Astrocyte of the hippocampus (primary cell): ENCODE measurements around the gene EXOC5.
"Not testable (repeated sequence)": the region's sequence is repeated elsewhere in the genome, so short reads cannot be mapped to it uniquely, and the experiment has no call there.

Experiments
- DNase-seq: peaks from one replicate; pipeline ENCODE4 v3.0.0; 2011; ENCODE audit warnings: low read depth, low spot score

EXOC5 gene

GRCh38 chr14:57259672-57260071, 9.0 kb downstream of the EXOC5 start:
- no peak for DNase-seq

- DNase-seq: not testable (repeated sequence)
These were observed 10.5 kb downstream of the EXOC5 start for GRCh38 chr14:57258221-57258620.

- no peak for DNase-seq
These were observed 13.8 kb downstream of the EXOC5 start for GRCh38 chr14:57254884-57255283.

DNA sequence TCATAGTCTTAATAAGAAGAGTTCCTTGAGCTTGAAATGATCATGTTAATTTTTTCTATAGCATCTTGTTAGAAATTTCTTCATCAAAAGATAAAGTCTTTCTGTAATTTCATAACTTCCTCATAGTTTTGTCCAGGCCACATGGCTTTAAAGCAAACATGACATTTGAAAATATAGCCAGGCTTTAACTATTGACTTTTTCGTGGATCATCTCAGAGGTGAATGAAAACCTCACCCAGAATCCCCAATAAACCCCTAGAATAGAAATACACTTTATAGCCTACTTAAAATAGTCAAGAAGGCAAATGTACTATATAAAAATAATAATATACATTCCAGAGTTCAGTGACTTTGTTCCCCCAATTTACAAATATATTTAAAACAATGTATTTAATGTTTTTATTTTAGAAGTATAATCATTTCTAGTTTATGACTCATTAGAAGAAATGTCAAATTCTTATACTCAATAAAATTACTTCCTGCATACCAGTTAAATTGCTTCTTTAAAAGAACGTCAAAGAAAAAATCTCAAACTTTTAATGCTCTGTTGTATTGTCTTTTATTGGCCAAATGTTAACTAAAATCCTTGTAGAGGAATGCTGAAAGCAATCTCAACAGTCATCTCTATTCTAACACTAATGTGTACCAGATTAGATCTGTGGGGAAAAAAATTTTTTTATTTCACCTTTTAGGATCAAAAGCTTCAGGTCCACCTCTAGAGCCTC, 21.6 kb downstream of the EXOC5 start:
- no peak for DNase-seq

GRCh38 chr14:57245941-57246340, 22.8 kb downstream of the EXOC5 start:
- DNase-seq: no peak

DNA sequence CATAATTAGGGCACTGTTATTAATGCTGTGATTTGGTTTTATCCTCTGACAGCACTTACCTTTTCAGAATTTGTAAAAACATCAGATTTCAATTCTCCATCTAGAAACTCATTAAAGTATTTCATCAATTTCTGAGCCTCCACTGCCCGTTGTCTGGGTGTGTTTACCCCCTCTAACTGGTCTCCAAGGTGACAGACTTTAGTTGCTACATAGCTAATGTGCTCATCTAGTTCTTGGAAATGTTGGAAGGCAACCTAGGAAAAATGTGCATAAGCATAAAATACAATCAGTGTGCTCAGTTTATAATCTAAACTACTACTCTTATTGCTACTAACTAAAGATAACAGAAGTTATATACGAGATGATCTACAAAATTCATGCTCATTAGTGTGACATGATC, 24.6 kb downstream of the EXOC5 start:
- peak; percentile 32 for DNase-seq

GRCh38 chr14:57243320-57243719, 25.4 kb downstream of the EXOC5 start:
- no peak for DNase-seq

- not testable (repeated sequence) for DNase-seq
These were observed 28.6 kb downstream of the EXOC5 start for GRCh38 chr14:57240115-57240514.

- DNase-seq: no peak
These were observed 36.7 kb downstream of the EXOC5 start for GRCh38 chr14:57232006-57232405.

- DNase-seq: not testable (repeated sequence)
These were observed 40.4 kb downstream of the EXOC5 start for GRCh38 chr14:57228320-57228719.

DNA sequence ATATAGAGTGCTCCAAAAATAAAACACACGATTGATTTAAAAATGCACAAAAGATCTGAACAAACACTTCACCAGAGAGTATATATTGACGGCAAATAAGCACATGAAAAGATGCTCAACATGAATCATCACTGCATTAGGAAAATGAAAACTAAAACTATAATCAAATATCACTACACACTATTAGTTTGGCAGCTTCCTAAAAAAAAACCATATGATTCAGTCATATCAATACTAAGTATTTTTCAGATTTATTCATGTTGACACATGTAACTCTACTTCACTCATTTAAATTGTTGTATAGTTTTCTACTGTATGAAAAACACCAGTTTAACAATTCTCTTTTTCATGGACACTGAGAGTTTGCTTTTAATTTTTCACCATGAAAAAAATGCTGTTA, 41.6 kb downstream of the EXOC5 start:
- DNase-seq: no peak

GRCh38 chr14:57221931-57222330, 46.8 kb downstream of the EXOC5 start:
- DNase-seq: no peak

DNA sequence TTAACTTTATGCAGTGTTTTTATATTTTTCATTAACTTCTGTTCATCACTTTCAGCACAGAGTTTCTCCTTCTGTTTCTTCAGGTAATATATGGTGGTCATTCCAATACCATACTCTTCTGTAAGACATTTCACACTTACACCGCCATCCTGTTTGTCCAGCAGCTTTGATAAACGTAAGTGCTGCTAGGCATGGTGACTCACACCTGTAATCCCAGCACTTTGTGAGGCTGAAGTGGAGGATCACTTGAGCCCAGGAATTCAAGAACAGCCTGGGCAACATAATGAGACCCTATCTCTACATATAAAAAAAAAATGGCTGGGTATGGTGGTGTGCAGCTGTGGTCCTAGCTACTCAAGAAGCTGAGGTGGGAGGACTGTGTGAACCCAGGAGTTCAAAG, 55.8 kb downstream of the EXOC5 start:
- DNase-seq: peak; percentile 1

GRCh38 chr14:57209561-57209960, 59.1 kb downstream of the EXOC5 start:
- peak; percentile 35 for DNase-seq

DNA sequence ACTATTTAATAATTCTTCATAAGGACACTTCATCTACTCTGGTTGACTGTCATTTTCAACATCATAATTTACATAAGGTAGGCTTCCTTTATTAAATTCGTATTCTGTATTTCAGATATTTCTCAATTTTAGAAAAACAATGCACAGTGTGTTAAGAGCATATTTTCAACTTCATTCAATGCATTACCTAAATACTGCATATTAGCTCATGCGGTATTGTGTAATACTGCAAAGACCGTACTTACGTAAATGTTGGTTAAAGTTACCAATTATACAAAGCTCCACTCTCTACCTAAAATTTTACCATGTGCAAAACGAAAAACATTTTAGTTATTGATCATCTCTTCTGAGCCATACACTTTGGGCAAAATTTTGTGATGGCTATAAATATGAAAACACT, 62.8 kb downstream of the EXOC5 start:
- DNase-seq: no peak

- not testable (repeated sequence) for DNase-seq
These were observed 66.0 kb downstream of the EXOC5 start for GRCh38 chr14:57202672-57203071.

- DNase-seq: peak; percentile 32
These were observed 68.8 kb downstream of the EXOC5 start for GRCh38 chr14:57199921-57200320.

GRCh38 chr14:57189070-57189469, 79.6 kb downstream of the EXOC5 start:
- DNase-seq: peak; percentile 63

DNA sequence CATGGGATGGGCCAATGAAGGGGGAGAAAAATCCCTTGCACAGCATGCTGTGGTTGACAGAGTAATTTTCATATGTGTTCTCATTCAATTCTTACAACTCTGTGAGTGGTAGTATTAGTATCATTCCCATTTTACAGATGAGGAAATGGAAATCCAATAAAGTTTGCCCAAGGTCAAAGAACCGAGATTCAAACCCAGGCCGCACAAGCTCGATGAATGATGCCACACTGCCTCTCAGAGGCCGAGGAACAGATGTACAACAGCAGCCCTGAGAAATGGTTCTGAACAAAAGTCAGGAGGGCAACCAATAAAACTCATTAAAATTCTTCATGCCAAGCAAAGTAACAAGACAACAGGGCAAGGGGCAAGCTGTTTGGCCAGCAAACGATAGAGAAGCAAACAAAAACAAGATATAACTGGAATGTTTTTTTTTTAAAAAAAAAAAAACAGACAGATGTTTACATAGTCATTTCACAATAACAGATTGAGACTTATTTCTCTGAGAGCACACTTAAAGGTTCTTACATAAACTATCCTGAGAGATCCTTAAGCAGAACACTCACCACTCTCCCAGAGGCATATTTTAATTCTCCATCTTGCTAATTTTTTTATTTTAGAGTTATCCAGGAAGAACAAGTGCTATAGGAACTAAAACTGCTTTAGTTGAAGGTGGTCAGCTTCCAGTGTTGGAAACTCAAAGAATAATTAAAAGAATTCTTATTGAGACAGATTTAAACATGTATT, 85.8 kb downstream of the EXOC5 start:
- DNase-seq: peak; percentile 37

- no peak for DNase-seq
These were observed 89.4 kb downstream of the EXOC5 start for GRCh38 chr14:57179273-57179672.

DNA sequence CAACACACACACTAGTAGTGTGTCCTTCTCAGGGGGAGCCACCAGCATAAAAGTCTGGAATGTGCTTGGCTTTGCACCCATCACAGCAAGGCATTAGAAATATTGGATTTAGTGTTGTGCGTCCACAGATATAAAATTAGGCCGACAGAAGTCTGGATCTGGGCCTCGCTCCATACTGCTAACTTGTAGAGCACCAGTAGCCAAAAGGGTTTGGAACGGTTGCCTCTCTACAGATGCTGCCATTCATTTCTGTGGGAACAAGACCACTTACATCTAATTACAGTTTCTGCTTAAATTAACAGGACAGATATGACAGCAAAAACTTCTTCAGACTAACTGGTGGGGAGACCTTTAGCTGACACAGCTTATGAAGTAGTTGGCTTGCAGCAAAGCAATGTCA, 94.2 kb downstream of the EXOC5 start:
- no peak for DNase-seq

- DNase-seq: no peak
These were observed 96.8 kb downstream of the EXOC5 start for GRCh38 chr14:57171903-57172302.

DNA sequence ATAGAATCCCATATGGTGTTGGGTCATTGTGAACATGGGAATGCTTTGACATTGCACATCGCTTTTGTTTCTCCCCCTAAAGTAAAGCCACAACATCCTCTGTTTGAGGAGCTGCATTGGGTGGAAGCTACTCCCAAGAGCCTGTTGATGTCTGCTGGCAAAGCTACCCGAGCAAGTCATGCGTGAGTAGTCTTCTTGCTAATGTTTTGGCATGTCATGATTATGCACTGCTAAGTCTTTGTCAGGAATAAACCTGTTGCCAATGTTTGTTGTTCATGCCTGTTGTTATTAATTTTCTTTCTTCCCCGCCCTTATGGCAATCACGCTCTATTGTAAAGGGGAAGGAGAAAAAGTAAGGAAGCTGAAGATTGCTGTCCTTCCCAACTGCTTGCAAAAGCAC, 97.3 kb downstream of the EXOC5 start:
- peak; percentile 3 for DNase-seq
